Measurements from ENCODE around the gene FBLN5. TPM values are rescaled to one million over a fixed set of nuclear protein-coding genes. Genes with fewer than 3 reads are reported as not detected.
A peak's percentile ranks its signal among the peaks of the same experiment; 100 is the strongest.

Gene FBLN5
- total RNA-seq, 1 experiment from 2014 or later, result 0.90 TPM

DNA sequence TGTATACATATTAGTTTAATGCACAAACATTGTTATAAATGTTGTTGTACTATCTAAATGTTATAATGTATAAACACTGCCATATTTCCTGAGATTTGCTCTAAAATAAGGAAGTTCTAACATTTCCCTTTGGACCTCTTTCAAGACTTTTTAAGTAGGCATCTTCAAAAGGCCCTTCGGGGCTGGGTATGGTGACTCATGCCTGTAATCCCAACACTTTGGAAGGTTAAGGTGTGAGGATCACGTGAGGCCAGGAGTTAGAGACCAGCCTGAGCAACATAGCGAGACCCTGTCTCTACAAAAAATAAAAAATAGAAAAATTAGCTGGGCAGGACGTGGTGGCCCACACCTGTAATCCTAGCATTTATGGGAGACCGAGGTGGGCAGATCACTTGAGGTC is 35.5 kb downstream of the FBLN5 start:
- CTCF ChIA-PET, result interaction anchor here (0.6 to 2.0 kb wide), 10 partner anchors 15 to 323 kb away, joined by 3 to 19 read pairs (median 4); no protein-coding TSS in a partner anchor
- DNase-seq, result no peak
- TF ChIP-seq CTCF (IDR thresholded peaks at IDR 0.05; ENCODE audit: unreplicated experiment), result no peak
- Mint-ChIP-seq H3K27me3 (ENCODE audit: unreplicated experiment) (no peaks in the 10 kb centered on the region), H3K27ac (ENCODE audit: unreplicated experiment) (no peak overlapping the region), H3K4me1 (ENCODE audit: low read depth, unreplicated experiment) (peaks cover 12% of the 10 kb centered on the region), H3K9me3 (ENCODE audit: low read depth, unreplicated experiment) (peaks cover 2% of the 10 kb centered on the region), H3K4me3 (ENCODE audit: low read depth, unreplicated experiment) (no peak overlapping the region), H3K36me3 (ENCODE audit: insufficient read depth, unreplicated experiment) (no peaks in the 10 kb centered on the region)
- intact Hi-C loops (cut with micrococcal nuclease; ENCODE audit: unreplicated experiment), result loop anchor here (5.0 kb wide), 3 partner anchors 40 to 260 kb away; no protein-coding TSS in a partner anchor
- no TSS peak for BruUV-seq (replicated peaks)

DNA sequence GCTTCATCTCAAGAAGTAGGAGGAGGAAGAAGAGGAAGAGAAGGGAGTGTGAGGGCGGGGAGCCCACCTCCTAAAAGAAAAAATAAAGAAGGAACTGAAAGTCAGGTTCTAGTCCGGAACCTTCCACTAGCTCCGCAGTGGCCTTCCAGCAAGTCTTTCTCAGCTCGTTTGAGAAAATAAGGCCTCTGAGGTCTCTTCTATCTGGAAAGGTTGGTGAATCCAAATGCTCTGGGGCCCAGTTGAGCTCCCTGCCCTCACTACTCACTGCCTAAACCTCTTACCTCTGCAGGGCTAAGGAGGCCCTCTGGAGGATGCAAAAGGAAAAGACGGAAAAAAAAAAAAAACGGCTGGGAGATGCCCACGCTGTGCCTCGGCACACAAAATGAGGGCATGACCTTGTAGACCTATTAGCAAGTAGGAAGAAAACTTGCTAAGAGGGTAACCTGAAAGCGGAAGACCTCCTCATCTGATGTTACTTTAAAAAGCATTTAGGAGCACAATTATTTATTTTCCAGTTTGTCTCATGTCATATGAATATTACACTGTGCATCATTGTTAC is 35.9 kb downstream of the FBLN5 start:
- CTCF ChIA-PET, result interaction anchor here (0.5 to 2.0 kb wide), 17 partner anchors 15 to 264 kb away, joined by 3 to 19 read pairs (median 4); no protein-coding TSS in a partner anchor
- peaks cover 2% of the 10 kb centered on the region for H3K9me3 Mint-ChIP-seq (ENCODE audit: low read depth, unreplicated experiment)
- no peak overlapping the region for H3K27ac Mint-ChIP-seq (ENCODE audit: unreplicated experiment)
- TF ChIP-seq CTCF (IDR thresholded peaks at IDR 0.05; ENCODE audit: unreplicated experiment), result no peak
- DNase-seq, result peak; percentile 52
- intact Hi-C loops (cut with micrococcal nuclease; ENCODE audit: unreplicated experiment), result loop anchor here (5.0 kb wide), 3 partner anchors 39 to 259 kb away; no protein-coding TSS in a partner anchor
- no peaks in the 10 kb centered on the region for H3K36me3 Mint-ChIP-seq (ENCODE audit: insufficient read depth, unreplicated experiment)
- no peaks in the 10 kb centered on the region for H3K27me3 Mint-ChIP-seq (ENCODE audit: unreplicated experiment)
- H3K4me1 Mint-ChIP-seq (ENCODE audit: low read depth, unreplicated experiment), result peaks cover 12% of the 10 kb centered on the region
- no TSS peak for BruUV-seq (replicated peaks)
- no peak overlapping the region for H3K4me3 Mint-ChIP-seq (ENCODE audit: low read depth, unreplicated experiment)

GRCh38 chr14:91910196-91910595 is 37.3 kb downstream of the FBLN5 start:
- Mint-ChIP-seq H3K27ac (ENCODE audit: unreplicated experiment) (no peak overlapping the region), H3K36me3 (ENCODE audit: insufficient read depth, unreplicated experiment) (no peaks in the 10 kb centered on the region), H3K9me3 (ENCODE audit: low read depth, unreplicated experiment) (peaks cover 2% of the 10 kb centered on the region), H3K4me1 (ENCODE audit: low read depth, unreplicated experiment) (peaks cover 12% of the 10 kb centered on the region), H3K4me3 (ENCODE audit: low read depth, unreplicated experiment) (no peak overlapping the region), H3K27me3 (ENCODE audit: unreplicated experiment) (no peaks in the 10 kb centered on the region)
- intact Hi-C loops (cut with micrococcal nuclease; ENCODE audit: unreplicated experiment), result loop anchor here (5.0 kb wide), 3 partner anchors 38 to 258 kb away; no protein-coding TSS in a partner anchor
- BruUV-seq (replicated peaks), result no TSS peak
- CTCF ChIA-PET, result interaction anchor here (1.6 to 2.0 kb wide), 2 partner anchors 37 to 52 kb away, joined by 8 to 19 read pairs; no protein-coding TSS in a partner anchor
- DNase-seq, result no peak
- no peak for TF ChIP-seq CTCF (IDR thresholded peaks at IDR 0.05; ENCODE audit: unreplicated experiment)

GRCh38 chr14:91906374-91906773 is 41.1 kb downstream of the FBLN5 start:
- BruUV-seq (replicated peaks), result no TSS peak
- H3K36me3 Mint-ChIP-seq (ENCODE audit: insufficient read depth, unreplicated experiment), result no peaks in the 10 kb centered on the region
- no peaks in the 10 kb centered on the region for H3K27me3 Mint-ChIP-seq (ENCODE audit: unreplicated experiment)
- CTCF ChIA-PET, result no interaction called here
- TF ChIP-seq CTCF (IDR thresholded peaks at IDR 0.05; ENCODE audit: unreplicated experiment), result no peak
- peaks cover 2% of the 10 kb centered on the region for H3K9me3 Mint-ChIP-seq (ENCODE audit: low read depth, unreplicated experiment)
- DNase-seq, result no peak
- H3K27ac Mint-ChIP-seq (ENCODE audit: unreplicated experiment), result no peak overlapping the region
- H3K4me1 Mint-ChIP-seq (ENCODE audit: low read depth, unreplicated experiment), result peaks cover 6% of the 10 kb centered on the region
- intact Hi-C loops (cut with micrococcal nuclease; ENCODE audit: unreplicated experiment), result no loop called here
- H3K4me3 Mint-ChIP-seq (ENCODE audit: low read depth, unreplicated experiment), result no peak overlapping the region

Data from Calu3 (cell line).